H9 (cell line): ENCODE measurements around the gene PID1. TPM values are rescaled to one million over a fixed set of nuclear protein-coding genes. Genes with fewer than 3 reads are reported as not detected.

Experiments
- DNase-seq: peaks from one replicate; pipeline ENCODE4 v3.0.0-alpha.2; 2017
- H2AFZ ChIP-seq: one replicate; pipeline ENCODE4 v1.6.1; 2013; ENCODE audit warnings: mild to moderate bottlenecking, low read length, control low read depth, moderate library complexity
- H2AK5ac ChIP-seq: 2 replicates; pipeline ENCODE4 v1.6.1; 2013; ENCODE audit warnings: low read length, control low read depth, mixed read lengths; ENCODE audit not compliant: insufficient read length
- H2BK120ac ChIP-seq: one replicate; pipeline ENCODE4 v1.6.1; 2013; ENCODE audit warnings: low read depth, mild to moderate bottlenecking, low read length, control low read depth, inconsistent platforms; ENCODE audit not compliant: poor library complexity, severe bottlenecking
- H2BK12ac ChIP-seq: 2 replicates; pipeline ENCODE4 v1.6.1; 2013; ENCODE audit warnings: low read length, control low read depth, mixed read lengths, low read depth; ENCODE audit not compliant: insufficient read length
- H2BK15ac ChIP-seq: 2 replicates; pipeline ENCODE4 v1.6.1; 2013; ENCODE audit warnings: low read depth, low read length, control low read depth
- H2BK20ac ChIP-seq: one replicate; pipeline ENCODE4 v1.6.1; 2013; ENCODE audit warnings: low read depth, mild to moderate bottlenecking, low read length, control low read depth, inconsistent platforms; ENCODE audit not compliant: poor library complexity, severe bottlenecking
- H2BK5ac ChIP-seq: 2 replicates; pipeline ENCODE4 v1.6.1; 2013; ENCODE audit warnings: low read length, control low read depth, mixed read lengths; ENCODE audit not compliant: insufficient read length
- H3K14ac ChIP-seq: 2 replicates; pipeline ENCODE4 v1.6.1; 2013; ENCODE audit warnings: low read length, control low read depth; ENCODE audit not compliant: insufficient read depth
- H3K18ac ChIP-seq: 2 replicates; pipeline ENCODE4 v1.6.1; 2013; ENCODE audit warnings: low read depth, mild to moderate bottlenecking, mixed read lengths, low read length, control low read depth; ENCODE audit not compliant: insufficient read length
- H3K23ac ChIP-seq: 2 replicates; pipeline ENCODE4 v1.6.1; 2013; ENCODE audit warnings: low read length, control low read depth, mixed read lengths, low read depth; ENCODE audit not compliant: insufficient read length
- H3K23me2 ChIP-seq: 2 replicates; pipeline ENCODE4 v1.6.1; 2013; ENCODE audit warnings: low read depth, mild to moderate bottlenecking, mixed read lengths, low read length, control low read depth; ENCODE audit not compliant: insufficient read length, poor library complexity, severe bottlenecking
- H3K27ac ChIP-seq: 2 replicates; pipeline ENCODE4 v1.5.1; 2013; ENCODE audit warnings: low read length, control low read depth, mixed read lengths, low read depth; ENCODE audit not compliant: insufficient read length
- H3K27me3 ChIP-seq: 2 replicates; pipeline ENCODE4 v1.6.1; 2013; ENCODE audit warnings: low read length, control low read depth, inconsistent platforms; ENCODE audit not compliant: insufficient read depth
- H3K4ac ChIP-seq: 2 replicates; pipeline ENCODE4 v1.6.1; 2013; ENCODE audit warnings: low read depth, mild to moderate bottlenecking, control low read depth, inconsistent platforms, low read length, moderate library complexity
- H3K4me1 ChIP-seq: 2 replicates; pipeline ENCODE4 v1.6.1; 2013; ENCODE audit warnings: low read length, control low read depth, inconsistent platforms; ENCODE audit not compliant: insufficient read depth
- H3K4me2 ChIP-seq: 2 replicates; pipeline ENCODE4 v1.6.1; 2013; ENCODE audit warnings: low read length, control low read depth, mixed read lengths; ENCODE audit not compliant: insufficient read length, insufficient read depth
- H3K56ac ChIP-seq: 2 replicates; pipeline ENCODE4 v1.6.1; 2013; ENCODE audit warnings: low read depth, mild to moderate bottlenecking, mixed read lengths, low read length, control low read depth; ENCODE audit not compliant: insufficient read length
- H3K79me1 ChIP-seq: 2 replicates; pipeline ENCODE4 v1.6.1; 2013; ENCODE audit warnings: low read depth, mild to moderate bottlenecking, moderate library complexity, low read length, control low read depth, inconsistent platforms; ENCODE audit not compliant: insufficient read depth, poor library complexity, severe bottlenecking
- H3K79me2 ChIP-seq: 2 replicates; pipeline ENCODE4 v1.6.1; 2013; ENCODE audit warnings: low read length, control low read depth, inconsistent platforms; ENCODE audit not compliant: insufficient read depth
- H3K9ac ChIP-seq: 2 replicates; pipeline ENCODE4 v1.6.1; 2013; ENCODE audit warnings: low read length, control low read depth, mixed read lengths; ENCODE audit not compliant: insufficient read length; ENCODE audit errors: extremely low read depth
- H3K9me3 ChIP-seq: one replicate; pipeline ENCODE4 v1.6.1; 2013; ENCODE audit warnings: low read depth, low read length, inconsistent platforms; ENCODE audit not compliant: control insufficient read depth
- H3T11ph ChIP-seq: one replicate; pipeline ENCODE4 v1.6.1; 2013; ENCODE audit warnings: mild to moderate bottlenecking, low read length, control low read depth, inconsistent platforms
- H4K20me1 ChIP-seq: one replicate; pipeline ENCODE4 v1.6.1; 2013; ENCODE audit not compliant: control insufficient read depth, insufficient read length, insufficient read depth
- H4K5ac ChIP-seq: 2 replicates; pipeline ENCODE4 v1.6.1; 2013; ENCODE audit warnings: low read depth, mild to moderate bottlenecking, mixed read lengths, low read length, control low read depth; ENCODE audit not compliant: insufficient read length
- H4K8ac ChIP-seq: replicated peaks from 2 replicates; pipeline ENCODE4 v1.6.1; 2013; ENCODE audit warnings: low read length, control low read depth, mixed read lengths, low read depth; ENCODE audit not compliant: insufficient read length
- H4K91ac ChIP-seq: 2 replicates; pipeline ENCODE4 v1.6.1; 2013; ENCODE audit warnings: low read depth, mild to moderate bottlenecking, moderate library complexity, mixed read lengths, low read length, control low read depth; ENCODE audit not compliant: insufficient read length
- H3K27ac Mint-ChIP-seq, 3 experiments: 2 replicates in 2 of 3; 3 replicates in 1 of 3; pipeline ENCODE4 v1.8.0; 2020 to 2021; ENCODE audit warnings: mixed read lengths in 3 of 3, mild to moderate bottlenecking in 1 of 3, moderate library complexity in 1 of 3
- H3K27me3 Mint-ChIP-seq: 2 replicates; pipeline ENCODE4 v1.8.0; 2021; ENCODE audit warnings: low read depth, mild to moderate bottlenecking, moderate library complexity, mixed read lengths
- H3K36me3 Mint-ChIP-seq, 3 experiments: 2 replicates in 2 of 3; 3 replicates in 1 of 3; pipeline ENCODE4 v1.8.0; 2020 to 2021; ENCODE audit warnings: low read depth in 3 of 3, mixed read lengths in 3 of 3; ENCODE audit not compliant: insufficient read depth in 1 of 3
- H3K4me1 Mint-ChIP-seq, 2 experiments: 2 replicates each; pipeline ENCODE4 v1.8.0; 2020; ENCODE audit warnings: mixed read lengths in 2 of 2
- H3K4me3 Mint-ChIP-seq, 2 experiments: 2 replicates in 1 of 2; 3 replicates in 1 of 2; pipeline ENCODE4 v1.8.0; 2020 to 2021; ENCODE audit warnings: mild to moderate bottlenecking in 2 of 2, mixed read lengths in 2 of 2, moderate library complexity in 1 of 2
- H3K9me3 Mint-ChIP-seq, 2 experiments: 2 replicates in 1 of 2; 3 replicates in 1 of 2; pipeline ENCODE4 v1.8.0; 2020; ENCODE audit warnings: mild to moderate bottlenecking in 2 of 2, mixed read lengths in 2 of 2, moderate library complexity in 1 of 2
- CTCF ChIP-seq: fragments of 200-600 bp; sonication (generic); conservative IDR thresholded peaks from 3 replicates; pipeline ENCODE4 v1.8.0; 2021; ENCODE audit warnings: antibody characterized with exemption, mild to moderate bottlenecking
- WGBS: extraction: QIAGEN DNeasy Blood & Tissue Kit; methylation state at CpG from one replicate; pipeline ENCODE4 v1.1.7; 2013; ENCODE audit warnings: missing lambda C conversion rate, low lambda C conversion rate, mixed read lengths; ENCODE audit not compliant: insufficient read length; ENCODE audit errors: extremely low coverage; 5-methylcytosine and 5-hydroxymethylcytosine counted together
- total RNA-seq: library from RNA; stranded (reverse); gene quantifications from 2 replicates; pipeline ENCODE4 v1.2.1, GENCODE V29; 2021

The PID1 gene
- total RNA-seq, 1 experiment from 2014 or later = 1.4 TPM

GRCh38 chr2:229033816-229034215 lies 237.3 kb downstream of the PID1 start:
- Histone ChIP-seq H4K5ac (no peak overlapping the region), H3K9me3 (no peaks in the 10 kb centered on the region), H2BK20ac (no peak overlapping the region), H3K56ac (no peak overlapping the region), H2AFZ (no peak overlapping the region), H3K4me1 (no peaks in the 10 kb centered on the region), H4K20me1 (no peaks in the 10 kb centered on the region), H3T11ph (no peak overlapping the region), H4K8ac (no peak overlapping the region), H2BK12ac (no peak overlapping the region), H3K27me3 (no peaks in the 10 kb centered on the region), H3K14ac (no peak overlapping the region), H3K9ac (no peak overlapping the region), H3K23ac (no peak overlapping the region), H3K4ac (no peak overlapping the region), H3K4me2 (no peak overlapping the region), H2BK120ac (no peak overlapping the region), H3K79me1 (no peaks in the 10 kb centered on the region), H4K91ac (no peak overlapping the region), H2BK15ac (no peak overlapping the region), H2BK5ac (no peak overlapping the region), H3K18ac (no peak overlapping the region), H3K27ac (no peak overlapping the region), H3K79me2 (no peaks in the 10 kb centered on the region), H3K23me2 (no peaks in the 10 kb centered on the region), H2AK5ac (no peak overlapping the region)
- H3K27ac Mint-ChIP-seq = no peak overlapping the region
- no peak overlapping the region; a peak in 1 of 5 replicates for H3K4me3 Mint-ChIP-seq
- H3K4me1 Mint-ChIP-seq = no peaks in the 10 kb centered on the region
- no peaks in the 10 kb centered on the region for H3K36me3 Mint-ChIP-seq
- no peaks in the 10 kb centered on the region for H3K9me3 Mint-ChIP-seq
- H3K27me3 Mint-ChIP-seq = no peaks in the 10 kb centered on the region; the same call in 1 of the 2 replicates
- WGBS = no CpG with 5 or more reads among the region's 3 CpGs
- DNase-seq = no peak
- TF ChIP-seq CTCF = no peak
